ENCODE measurements around the gene STK40.

DNA sequence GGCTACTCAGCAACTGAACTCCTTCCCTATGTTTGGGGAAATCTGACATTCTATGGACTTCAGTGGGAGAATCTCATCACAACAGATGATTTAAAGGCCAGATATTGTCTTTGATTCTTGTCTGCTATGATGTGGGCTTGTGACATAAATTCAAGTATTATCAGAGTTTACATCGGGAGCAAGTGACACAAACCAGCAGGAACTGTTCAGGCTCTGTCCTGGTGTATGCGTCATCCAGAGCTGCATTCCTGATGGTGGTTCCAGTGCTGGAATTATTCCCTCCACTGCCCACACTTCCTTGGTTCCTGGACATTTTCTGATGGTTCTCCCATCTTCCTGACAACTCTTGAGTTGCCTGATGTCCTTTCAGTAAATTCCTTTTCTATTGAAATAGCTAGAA lies 22.8 kb upstream of the STK40 start:
- TF ChIP-seq, protein P1, sequence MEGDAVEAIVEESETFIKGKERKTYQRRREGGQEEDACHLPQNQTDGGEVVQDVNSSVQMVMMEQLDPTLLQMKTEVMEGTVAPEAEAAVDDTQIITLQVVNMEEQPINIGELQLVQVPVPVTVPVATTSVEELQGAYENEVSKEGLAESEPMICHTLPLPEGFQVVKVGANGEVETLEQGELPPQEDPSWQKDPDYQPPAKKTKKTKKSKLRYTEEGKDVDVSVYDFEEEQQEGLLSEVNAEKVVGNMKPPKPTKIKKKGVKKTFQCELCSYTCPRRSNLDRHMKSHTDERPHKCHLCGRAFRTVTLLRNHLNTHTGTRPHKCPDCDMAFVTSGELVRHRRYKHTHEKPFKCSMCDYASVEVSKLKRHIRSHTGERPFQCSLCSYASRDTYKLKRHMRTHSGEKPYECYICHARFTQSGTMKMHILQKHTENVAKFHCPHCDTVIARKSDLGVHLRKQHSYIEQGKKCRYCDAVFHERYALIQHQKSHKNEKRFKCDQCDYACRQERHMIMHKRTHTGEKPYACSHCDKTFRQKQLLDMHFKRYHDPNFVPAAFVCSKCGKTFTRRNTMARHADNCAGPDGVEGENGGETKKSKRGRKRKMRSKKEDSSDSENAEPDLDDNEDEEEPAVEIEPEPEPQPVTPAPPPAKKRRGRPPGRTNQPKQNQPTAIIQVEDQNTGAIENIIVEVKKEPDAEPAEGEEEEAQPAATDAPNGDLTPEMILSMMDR (conservative IDR thresholded peaks at IDR 0.05; ENCODE audit: low read length), result no peak
- TF ChIP-seq EZH2phosphoT487 (IDR thresholded peaks at IDR 0.05; ENCODE audit: borderline replicate concordance, low read depth, low read length), result no peak

All from OCI-LY7 (cell line).